Smooth muscle cell (in vitro differentiated cells): ENCODE results near the gene CYB5B. TPM values are rescaled to one million over a fixed set of nuclear protein-coding genes. Genes with fewer than 3 reads are reported as not detected.

Experiments
- DNase-seq: peaks from one replicate; lab custom pipeline; 2025; ENCODE audit not compliant: unreplicated experiment; lab: John Stamatoyannopoulos, UW
- H2AFZ ChIP-seq: fragments of 200-600 bp; sonication (generic); 2 replicates; pipeline ENCODE4 v1.6.0; 2016; ENCODE audit warnings: antibody characterized with exemption, low read depth, mild to moderate bottlenecking
- H3F3A ChIP-seq: fragments of 200-600 bp; sonication (generic); 2 replicates; pipeline ENCODE4 v1.6.0; 2017; ENCODE audit warnings: antibody characterized with exemption, low read depth
- H3K27ac ChIP-seq: fragments of 200-600 bp; sonication (generic); 2 replicates; pipeline ENCODE4 v1.5.1; 2016; ENCODE audit warnings: low read depth, mild to moderate bottlenecking
- H3K27me3 ChIP-seq: fragments of 200-600 bp; sonication (generic); 2 replicates; pipeline ENCODE4 v1.6.1; 2016; ENCODE audit warnings: low read depth, mild to moderate bottlenecking
- H3K36me3 ChIP-seq: fragments of 200-600 bp; sonication (generic); 2 replicates; pipeline ENCODE4 v1.5.1; 2016; ENCODE audit warnings: low read depth
- H3K4me1 ChIP-seq: fragments of 200-600 bp; sonication (generic); 2 replicates; pipeline ENCODE4 v1.5.1; 2016; ENCODE audit warnings: low read depth
- H3K4me2 ChIP-seq: fragments of 200-600 bp; sonication (generic); 2 replicates; pipeline ENCODE4 v1.6.0; 2016; ENCODE audit warnings: mild to moderate bottlenecking
- H3K4me3 ChIP-seq: fragments of 200-600 bp; sonication (generic); 2 replicates; pipeline ENCODE4 v1.5.1; 2016; ENCODE audit warnings: mild to moderate bottlenecking
- H3K79me2 ChIP-seq: fragments of 200-600 bp; sonication (generic); 2 replicates; pipeline ENCODE4 v1.6.0; 2016; ENCODE audit warnings: low read depth, mild to moderate bottlenecking
- H3K9ac ChIP-seq: fragments of 200-600 bp; sonication (generic); 2 replicates; pipeline ENCODE4 v1.6.0; 2016; ENCODE audit warnings: low read depth
- H3K9me3 ChIP-seq: fragments of 200-600 bp; sonication (generic); replicated peaks from 2 replicates; pipeline ENCODE4 v1.5.1; 2016; ENCODE audit warnings: low read depth
- H4K20me1 ChIP-seq: fragments of 200-600 bp; sonication (generic); 2 replicates; pipeline ENCODE4 v1.6.0; 2016; ENCODE audit warnings: low read depth
- CTCF ChIP-seq: fragments of 200-600 bp; sonication (generic); IDR thresholded peaks from 2 replicates; pipeline ENCODE4 v1.5.1; 2017; ENCODE audit warnings: borderline replicate concordance, mild to moderate bottlenecking, antibody characterized with exemption; ENCODE audit not compliant: insufficient read depth, poor library complexity, severe bottlenecking
- WGBS: methylation state at CpG from one replicate; pipeline ENCODE4 v1.1.7; 2016; ENCODE audit warnings: low lambda C conversion rate; 5-methylcytosine and 5-hydroxymethylcytosine counted together
- polyA plus RNA-seq: library from polyadenylated mRNA; unstranded; fragments of >200 nt; fragmentation: Nextera tagmentation; extraction: Ambion mirVana; gene quantifications from 2 replicates; pipeline ENCODE4 v1.2.1, GENCODE V29; 2016
- total RNA-seq: library from RNA; depleted of rRNA; stranded (reverse); fragments of >200 nt; gene quantifications from 2 replicates; pipeline ENCODE4 v1.2.3, GENCODE V29; 2014

CYB5B gene
- total and polyA plus RNA-seq, 2 experiments from 2014 or later: 64.0 to 99.8 TPM

- H3K4me1 ChIP-seq: no peaks in the 10 kb centered on the region
- no peaks in the 10 kb centered on the region for H3K9me3 ChIP-seq
- peaks cover 3% of the 10 kb centered on the region for H3K36me3 ChIP-seq
- H4K20me1 ChIP-seq: peaks cover 3% of the 10 kb centered on the region
- H3K4me2 ChIP-seq: no peak overlapping the region
- peaks cover 37% of the 10 kb centered on the region for H3K79me2 ChIP-seq
- H3K27me3 ChIP-seq: no peaks in the 10 kb centered on the region
- 88% methylated on average over 3 of the region's 3 CpGs for WGBS
- no peak overlapping the region for H3K27ac ChIP-seq
- H3F3A ChIP-seq: no peaks in the 10 kb centered on the region
- H2AFZ ChIP-seq: no peak overlapping the region
- TF ChIP-seq CTCF: no peak
- no peak overlapping the region for H3K4me3 ChIP-seq
- no peak for DNase-seq
- H3K9ac ChIP-seq: no peak overlapping the region
Observed at GRCh38 chr16:69448470-69449193, 24.2 kb downstream of the CYB5B start.

- H3F3A ChIP-seq: no peaks in the 10 kb centered on the region
- H3K9me3 ChIP-seq: no peaks in the 10 kb centered on the region
- H3K4me2 ChIP-seq: no peak overlapping the region
- H3K9ac ChIP-seq: no peak overlapping the region
- H4K20me1 ChIP-seq: no peaks in the 10 kb centered on the region
- peaks cover 3% of the 10 kb centered on the region for H3K36me3 ChIP-seq
- no peaks in the 10 kb centered on the region for H3K27me3 ChIP-seq
- no peak for TF ChIP-seq CTCF
- no peak overlapping the region for H3K4me3 ChIP-seq
- no peaks in the 10 kb centered on the region for H3K4me1 ChIP-seq
- no peak overlapping the region for H3K27ac ChIP-seq
- no peak for DNase-seq
- H2AFZ ChIP-seq: no peak overlapping the region
- H3K79me2 ChIP-seq: peaks cover 14% of the 10 kb centered on the region
- 83% methylated on average over 4 of the region's 4 CpGs for WGBS
Observed at GRCh38 chr16:69451166-69451565, 26.7 kb downstream of the CYB5B start.

GRCh38 chr16:69453936-69454335, 29.5 kb downstream of the CYB5B start:
- Histone ChIP-seq H4K20me1 (no peaks in the 10 kb centered on the region), H3K4me3 (no peak overlapping the region), H3K27ac (no peak overlapping the region), H2AFZ (no peak overlapping the region), H3K4me1 (no peaks in the 10 kb centered on the region), H3K9ac (no peak overlapping the region), H3F3A (no peaks in the 10 kb centered on the region), H3K79me2 (peaks cover 5% of the 10 kb centered on the region), H3K9me3 (no peaks in the 10 kb centered on the region), H3K36me3 (no peaks in the 10 kb centered on the region), H3K4me2 (no peak overlapping the region), H3K27me3 (no peaks in the 10 kb centered on the region)
- TF ChIP-seq CTCF: no peak
- WGBS: 100% methylated on average over 1 of the region's 1 CpG
- DNase-seq: no peak

- Histone ChIP-seq H3K27ac (no peak overlapping the region), H3K4me2 (no peak overlapping the region), H3K4me3 (no peak overlapping the region), H2AFZ (no peak overlapping the region), H3K4me1 (no peaks in the 10 kb centered on the region), H3K9me3 (no peaks in the 10 kb centered on the region), H3F3A (peaks cover 9% of the 10 kb centered on the region), H3K36me3 (no peaks in the 10 kb centered on the region), H3K9ac (no peak overlapping the region), H3K27me3 (no peaks in the 10 kb centered on the region), H3K79me2 (no peaks in the 10 kb centered on the region), H4K20me1 (no peaks in the 10 kb centered on the region)
- no peak for TF ChIP-seq CTCF
- DNase-seq: no peak
Observed at GRCh38 chr16:69463876-69464275, 39.5 kb downstream of the CYB5B start.
